IMR-90 (cell line): ENCODE results near the gene POLR1H. TPM values are rescaled to one million over a fixed set of nuclear protein-coding genes. Genes with fewer than 3 reads are reported as not detected.

Experiments used
- ATAC-seq: fragments of 200-7000 bp; cut with Tn5 transposase; 2 replicates; pipeline ENCODE4 v1.9.1; 2020; ENCODE audit warnings: low read depth, mild to moderate bottlenecking, moderate library complexity
- BruUV-seq: library from RNA; stranded (reverse); fragments of 400-500 nt; replicated peaks from 2 replicates; lab custom pipeline; 2021; lab: Mats Ljungman, UMichigan
- CTCF ChIA-PET: fragments of 300-600 bp; formaldehyde crosslinking; extraction: SDS; loops from one replicate; lab custom pipeline; 2021; ENCODE audit warnings: antibody characterized with exemption; lab: Yijun Ruan, JAX
- POLR2A ChIA-PET: fragments of 300-600 bp; sonication (Branson Sonifier 250); formaldehyde crosslinking; loops from one replicate; lab custom pipeline; 2022; ENCODE audit warnings: antibody characterized with exemption; ENCODE audit not compliant: unreplicated experiment; lab: Charles Lee
- DNase-seq: peaks from one replicate; pipeline ENCODE4 v3.0.0; 2013
- H2AFZ ChIP-seq: replicated peaks from 2 replicates; pipeline ENCODE3; 2013; ENCODE audit warnings: low read length, mild to moderate bottlenecking; ENCODE audit not compliant: poor library complexity
- H2AK5ac ChIP-seq: 2 replicates; pipeline ENCODE4 v1.6.1; 2013; ENCODE audit warnings: low read depth, low read length, inconsistent platforms
- H2AK9ac ChIP-seq: replicated peaks from 2 replicates; pipeline ENCODE3; 2013; ENCODE audit warnings: mild to moderate bottlenecking, low read depth, low read length, moderate library complexity; ENCODE audit not compliant: poor library complexity
- H2BK120ac ChIP-seq: 2 replicates; pipeline ENCODE4 v1.6.1; 2013; ENCODE audit warnings: low read depth, low read length, inconsistent platforms
- H2BK15ac ChIP-seq: 3 replicates; pipeline ENCODE4 v1.6.1; 2013; ENCODE audit warnings: low read depth, low read length, inconsistent platforms
- H2BK20ac ChIP-seq: 2 replicates; pipeline ENCODE4 v1.6.1; 2013; ENCODE audit warnings: low read depth, mild to moderate bottlenecking, inconsistent platforms, low read length, moderate library complexity
- H2BK5ac ChIP-seq: 2 replicates; pipeline ENCODE4 v1.6.1; 2013; ENCODE audit warnings: mild to moderate bottlenecking, low read depth, low read length, inconsistent platforms; ENCODE audit not compliant: poor library complexity, severe bottlenecking
- H3K14ac ChIP-seq: replicated peaks from 2 replicates; pipeline ENCODE4 v1.6.1; 2013; ENCODE audit warnings: low read depth, low read length, inconsistent platforms
- H3K18ac ChIP-seq: 2 replicates; pipeline ENCODE4 v1.6.1; 2013; ENCODE audit warnings: low read depth, low read length, control low read depth
- H3K23ac ChIP-seq: 2 replicates; pipeline ENCODE4 v1.6.1; 2013; ENCODE audit warnings: low read depth, low read length, inconsistent platforms
- H3K27ac ChIP-seq: 2 replicates; pipeline ENCODE4 v1.5.1; 2013; ENCODE audit warnings: mild to moderate bottlenecking, control low read depth, low read length; ENCODE audit not compliant: insufficient read depth
- H3K27me3 ChIP-seq: 2 replicates; pipeline ENCODE4 v1.6.1; 2013; ENCODE audit warnings: low read length; ENCODE audit not compliant: control insufficient read depth, insufficient read depth
- H3K36me3 ChIP-seq: 2 replicates; pipeline ENCODE4 v1.6.1; 2013; ENCODE audit warnings: low read length, mixed read lengths; ENCODE audit not compliant: control insufficient read depth, insufficient read depth
- H3K4ac ChIP-seq: 2 replicates; pipeline ENCODE4 v1.6.1; 2013; ENCODE audit warnings: low read depth, low read length, inconsistent platforms
- H3K4me1 ChIP-seq: 2 replicates; pipeline ENCODE4 v1.6.1; 2013; ENCODE audit warnings: low read length, mixed read lengths; ENCODE audit not compliant: control insufficient read depth, insufficient read depth
- H3K4me2 ChIP-seq: 2 replicates; pipeline ENCODE4 v1.6.1; 2013; ENCODE audit warnings: low read depth, mild to moderate bottlenecking, control low read depth, low read length, moderate library complexity
- H3K4me3 ChIP-seq: 2 replicates; pipeline ENCODE4 v1.5.1; 2013; ENCODE audit warnings: low read depth, mild to moderate bottlenecking, control low read depth, low read length, moderate library complexity; ENCODE audit not compliant: insufficient read depth
- H3K56ac ChIP-seq: 2 replicates; pipeline ENCODE4 v1.6.1; 2013; ENCODE audit warnings: low read length, inconsistent platforms; ENCODE audit not compliant: insufficient read depth; ENCODE audit errors: extremely low read depth
- H3K79me1 ChIP-seq, 2 experiments: 2 replicates each; pipeline ENCODE4 v1.6.1; 2013; ENCODE audit warnings: low read length in 2 of 2, inconsistent platforms in 1 of 2, low read depth in 1 of 2
- H3K9ac ChIP-seq: 2 replicates; pipeline ENCODE4 v1.6.1; 2013; ENCODE audit warnings: low read depth, low read length, control low read depth
- H3K9me1 ChIP-seq: 2 replicates; pipeline ENCODE4 v1.6.1; 2013; ENCODE audit warnings: low read length, inconsistent platforms; ENCODE audit not compliant: insufficient read depth
- H3K9me3 ChIP-seq: 2 replicates; pipeline ENCODE4 v1.6.1; 2013; ENCODE audit warnings: low read length; ENCODE audit not compliant: control insufficient read depth, insufficient read depth
- H4K20me1 ChIP-seq: 2 replicates; pipeline ENCODE4 v1.6.1; 2013; ENCODE audit warnings: low read length, inconsistent platforms; ENCODE audit not compliant: insufficient read depth
- H4K5ac ChIP-seq: 2 replicates; pipeline ENCODE4 v1.6.1; 2013; ENCODE audit warnings: mild to moderate bottlenecking, low read depth, low read length, control low read depth
- H4K8ac ChIP-seq, 2 experiments: 2 replicates each; pipeline ENCODE4 v1.6.1; 2013; ENCODE audit warnings: low read depth in 2 of 2, low read length in 2 of 2, control low read depth in 1 of 2, inconsistent platforms in 1 of 2
- H4K91ac ChIP-seq: 2 replicates; pipeline ENCODE4 v1.6.1; 2013; ENCODE audit warnings: low read depth, low read length, inconsistent platforms; ENCODE audit not compliant: insufficient read depth
- BHLHE40 ChIP-seq: fragments of 150-350 bp; IDR thresholded peaks from 2 replicates; pipeline ENCODE4 v1.6.1; 2016; ENCODE audit warnings: mild to moderate bottlenecking, low read depth, low read length
- CEBPB ChIP-seq: IDR thresholded peaks from 2 replicates; pipeline ENCODE4 v1.6.1; 2012; ENCODE audit warnings: low read depth, low read length, improper control_type of control experiment
- CHD1 ChIP-seq: IDR thresholded peaks from 2 replicates; pipeline ENCODE4 v1.6.1; 2012; ENCODE audit warnings: low read depth, low read length, improper control_type of control experiment
- FOS ChIP-seq: fragments of 150-350 bp; IDR thresholded peaks from 2 replicates; pipeline ENCODE4 v1.6.1; 2016; ENCODE audit warnings: low read depth, low read length
- MAFK ChIP-seq: IDR thresholded peaks from 2 replicates; pipeline ENCODE4 v1.6.1; 2012; ENCODE audit warnings: low read depth, low read length, improper control_type of control experiment
- MAZ ChIP-seq: IDR thresholded peaks from 2 replicates; pipeline ENCODE4 v1.6.1; 2012; ENCODE audit warnings: low read depth, mild to moderate bottlenecking, low read length, improper control_type of control experiment, moderate library complexity, borderline replicate concordance
- MXI1 ChIP-seq: IDR thresholded peaks from 2 replicates; pipeline ENCODE4 v1.6.1; 2012; ENCODE audit warnings: low read depth, mild to moderate bottlenecking, low read length, moderate library complexity, borderline replicate concordance
- NFE2L2 ChIP-seq: fragments of 150-350 bp; IDR thresholded peaks from 2 replicates; pipeline ENCODE4 v1.6.1; 2016; ENCODE audit warnings: low read depth, mild to moderate bottlenecking, low read length
- POLR2A ChIP-seq: IDR thresholded peaks from 2 replicates; pipeline ENCODE4 v1.6.1; 2012; ENCODE audit warnings: mild to moderate bottlenecking, low read depth, low read length
- RAD21 ChIP-seq: IDR thresholded peaks from 2 replicates; pipeline ENCODE4 v1.6.1; 2012; ENCODE audit warnings: low read length, improper control_type of control experiment
- RCOR1 ChIP-seq: IDR thresholded peaks from 2 replicates; pipeline ENCODE4 v1.6.1; 2012; ENCODE audit warnings: mild to moderate bottlenecking, low read length, improper control_type of control experiment; ENCODE audit not compliant: insufficient replicate concordance
- RFX5 ChIP-seq: IDR thresholded peaks from 2 replicates; pipeline ENCODE4 v1.8.0; 2012; ENCODE audit warnings: low read depth, mild to moderate bottlenecking, low read length, moderate library complexity
- SMC3 ChIP-seq: fragments of 150-350 bp; IDR thresholded peaks from 2 replicates; pipeline ENCODE4 v1.6.1; 2016; ENCODE audit warnings: low read depth, mild to moderate bottlenecking, antibody characterized with exemption, low read length, moderate library complexity
- WGBS, 2 experiments: methylation state at CpG; one replicate each; pipeline versions ENCODE4 v1.1.5 to v1.1.7; 2013; ENCODE audit warnings: missing lambda C conversion rate in 2 of 2; ENCODE audit not compliant: insufficient read length in 1 of 2; ENCODE audit errors: extremely low coverage in 2 of 2; 5-methylcytosine and 5-hydroxymethylcytosine counted together
- dilution Hi-C: fragments of 300-500 bp; cut with HindIII; formaldehyde crosslinking; loops from one replicate; pipeline ENCODE4 v1.14.3; 2018; ENCODE audit warnings: low sequenced_read_pairs; ENCODE audit not compliant: unreplicated experiment
- in situ Hi-C: fragments of 300-500 bp; cut with MboI; formaldehyde crosslinking; loops from 3 replicates; pipeline ENCODE4 v1.14.3; 2019; ENCODE audit warnings: low sequenced_read_pairs, inconsistent platforms, mixed read lengths
- intact Hi-C: fragments of 100-400 bp; cut with micrococcal nuclease; formaldehyde crosslinking; loops from 2 replicates; pipeline ENCODE4 v1.10.0; 2022
- polyA plus RNA-seq, 3 experiments: library from polyadenylated mRNA; depleted of rRNA; stranded (reverse); fragments of >200 nt; gene quantifications; 2 replicates each; pipeline ENCODE4 v1.2.3, GENCODE V29; 2012; ENCODE audit warnings: low replicate concordance in 1 of 3
- total RNA-seq: library from RNA; depleted of rRNA; stranded (reverse); fragments of >200 nt; gene quantifications from 2 replicates; pipeline ENCODE4 v1.2.3, GENCODE V29; 2012
- TF ChIP-seq, protein P1 (sequence below): fragments of 150-350 bp; IDR thresholded peaks from 2 replicates; pipeline ENCODE4 v1.6.1; 2017; ENCODE audit warnings: mild to moderate bottlenecking, antibody characterized with exemption, low read length, low read depth
- TF ChIP-seq, protein P2 (sequence below): fragments of 150-350 bp; IDR thresholded peaks from 2 replicates; pipeline ENCODE4 v1.6.1; 2016; ENCODE audit warnings: low read depth, mild to moderate bottlenecking, low read length, moderate library complexity, borderline replicate concordance
- TF ChIP-seq, protein P3 (sequence below): conservative IDR thresholded peaks from 2 replicates; pipeline ENCODE4 v1.5.1; 2012; ENCODE audit warnings: mild to moderate bottlenecking, low read depth, low read length, improper control_type of control experiment

POLR1H gene
- total and polyA plus RNA-seq, 2 of the 4 experiments (the other 2 are of a cell fraction), result 24.6 to 34.6 TPM

DNA sequence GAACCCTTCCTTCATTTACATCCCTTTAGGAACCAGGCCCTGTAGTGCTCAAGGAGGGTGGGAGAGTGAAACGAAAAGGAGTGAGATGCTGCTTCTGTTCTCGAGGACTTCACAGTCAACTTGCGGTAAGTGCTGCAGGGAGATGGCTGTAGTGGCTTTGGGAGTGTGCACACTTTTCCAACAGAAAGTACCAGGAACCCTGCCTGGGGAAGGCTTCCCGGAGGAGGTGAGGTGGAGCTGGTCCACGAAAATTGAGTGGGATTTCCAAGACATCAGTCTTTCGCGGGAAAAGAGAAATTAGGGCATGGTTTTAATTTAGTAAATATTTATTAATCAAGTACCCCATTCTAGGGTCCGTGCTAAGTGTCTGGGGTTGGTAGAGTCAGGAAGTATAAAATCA lies 39.1 kb downstream of the POLR1H start:
- peaks cover 60% of the 10 kb centered on the region for H3K27me3 ChIP-seq
- WGBS, 2 experiments, result no CpG with 5 or more reads among the region's 8 CpGs

More for the DNA sequence above, 39.1 kb downstream of the POLR1H start:
- H3K9ac ChIP-seq, result no peak overlapping the region
- H3K23ac ChIP-seq, result no peak overlapping the region
- no peak for DNase-seq
- no peaks in the 10 kb centered on the region for H3K79me1 ChIP-seq
- TF ChIP-seq CHD1, result no peak
- TF ChIP-seq, protein P1, sequence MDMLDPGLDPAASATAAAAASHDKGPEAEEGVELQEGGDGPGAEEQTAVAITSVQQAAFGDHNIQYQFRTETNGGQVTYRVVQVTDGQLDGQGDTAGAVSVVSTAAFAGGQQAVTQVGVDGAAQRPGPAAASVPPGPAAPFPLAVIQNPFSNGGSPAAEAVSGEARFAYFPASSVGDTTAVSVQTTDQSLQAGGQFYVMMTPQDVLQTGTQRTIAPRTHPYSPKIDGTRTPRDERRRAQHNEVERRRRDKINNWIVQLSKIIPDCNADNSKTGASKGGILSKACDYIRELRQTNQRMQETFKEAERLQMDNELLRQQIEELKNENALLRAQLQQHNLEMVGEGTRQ, result no peak
- TF ChIP-seq NFE2L2, result no peak
- no peak for TF ChIP-seq FOS
- no peak for TF ChIP-seq MXI1
- no peak for TF ChIP-seq RFX5
- TF ChIP-seq MAZ, result no peak
- TF ChIP-seq POLR2A, result no peak
- TF ChIP-seq, protein P2, sequence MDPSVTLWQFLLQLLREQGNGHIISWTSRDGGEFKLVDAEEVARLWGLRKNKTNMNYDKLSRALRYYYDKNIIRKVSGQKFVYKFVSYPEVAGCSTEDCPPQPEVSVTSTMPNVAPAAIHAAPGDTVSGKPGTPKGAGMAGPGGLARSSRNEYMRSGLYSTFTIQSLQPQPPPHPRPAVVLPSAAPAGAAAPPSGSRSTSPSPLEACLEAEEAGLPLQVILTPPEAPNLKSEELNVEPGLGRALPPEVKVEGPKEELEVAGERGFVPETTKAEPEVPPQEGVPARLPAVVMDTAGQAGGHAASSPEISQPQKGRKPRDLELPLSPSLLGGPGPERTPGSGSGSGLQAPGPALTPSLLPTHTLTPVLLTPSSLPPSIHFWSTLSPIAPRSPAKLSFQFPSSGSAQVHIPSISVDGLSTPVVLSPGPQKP, result no peak
- TF ChIP-seq BHLHE40, result no peak
- no peak for TF ChIP-seq RAD21
- no peak for TF ChIP-seq RCOR1
- TF ChIP-seq CEBPB, result no peak
- TF ChIP-seq MAFK, result no peak
- TF ChIP-seq SMC3, result no peak
- TF ChIP-seq, protein P3, sequence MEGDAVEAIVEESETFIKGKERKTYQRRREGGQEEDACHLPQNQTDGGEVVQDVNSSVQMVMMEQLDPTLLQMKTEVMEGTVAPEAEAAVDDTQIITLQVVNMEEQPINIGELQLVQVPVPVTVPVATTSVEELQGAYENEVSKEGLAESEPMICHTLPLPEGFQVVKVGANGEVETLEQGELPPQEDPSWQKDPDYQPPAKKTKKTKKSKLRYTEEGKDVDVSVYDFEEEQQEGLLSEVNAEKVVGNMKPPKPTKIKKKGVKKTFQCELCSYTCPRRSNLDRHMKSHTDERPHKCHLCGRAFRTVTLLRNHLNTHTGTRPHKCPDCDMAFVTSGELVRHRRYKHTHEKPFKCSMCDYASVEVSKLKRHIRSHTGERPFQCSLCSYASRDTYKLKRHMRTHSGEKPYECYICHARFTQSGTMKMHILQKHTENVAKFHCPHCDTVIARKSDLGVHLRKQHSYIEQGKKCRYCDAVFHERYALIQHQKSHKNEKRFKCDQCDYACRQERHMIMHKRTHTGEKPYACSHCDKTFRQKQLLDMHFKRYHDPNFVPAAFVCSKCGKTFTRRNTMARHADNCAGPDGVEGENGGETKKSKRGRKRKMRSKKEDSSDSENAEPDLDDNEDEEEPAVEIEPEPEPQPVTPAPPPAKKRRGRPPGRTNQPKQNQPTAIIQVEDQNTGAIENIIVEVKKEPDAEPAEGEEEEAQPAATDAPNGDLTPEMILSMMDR, result no peak
- H3K56ac ChIP-seq, result no peak overlapping the region
- H2AFZ ChIP-seq, result no peak overlapping the region
- H3K27ac ChIP-seq, result no peak overlapping the region
- no peak overlapping the region for H4K5ac ChIP-seq
- dilution Hi-C loops, result no loop called here
- H2AK5ac ChIP-seq, result no peak overlapping the region
- no peak overlapping the region for H4K8ac ChIP-seq
- H4K20me1 ChIP-seq, result no peaks in the 10 kb centered on the region
- no peak for ATAC-seq
- no peak overlapping the region for H2BK120ac ChIP-seq
- no TSS peak for BruUV-seq
- POLR2A ChIA-PET, result no interaction called here
- in situ Hi-C loops, result no loop called here
- no peak overlapping the region for H2BK15ac ChIP-seq
- no peak overlapping the region for H3K4ac ChIP-seq
- intact Hi-C loops, result loop anchor here (5.0 kb wide), 1 partner anchor 117 kb away; no protein-coding TSS in a partner anchor
- H2BK20ac ChIP-seq, result no peak overlapping the region
- no peak overlapping the region for H4K91ac ChIP-seq
- CTCF ChIA-PET, result no interaction called here
- no peak overlapping the region for H3K4me2 ChIP-seq
- no peak overlapping the region for H2BK5ac ChIP-seq
- H3K18ac ChIP-seq, result no peak overlapping the region
- no peak overlapping the region for H2AK9ac ChIP-seq
- H3K4me3 ChIP-seq, result no peak overlapping the region
- peaks cover 6% of the 10 kb centered on the region for H3K4me1 ChIP-seq
- H3K14ac ChIP-seq, result no peak overlapping the region
- H3K9me1 ChIP-seq, result no peaks in the 10 kb centered on the region; the same call in 1 of the 2 replicates
- H3K9me3 ChIP-seq, result peaks cover 2% of the 10 kb centered on the region; the same call in 1 of the 2 replicates
- H3K36me3 ChIP-seq, result no peaks in the 10 kb centered on the region
